Measurements from ENCODE around the gene RNF103.

GRCh38 chr2:86593266-86593665 lies 30.4 kb downstream of the RNF103 start:
- TF ChIP-seq EZH2 (IDR thresholded peaks at IDR 0.05; ENCODE audit: borderline replicate concordance, low read depth, low read length, poor library complexity, severe bottlenecking) (no peak), CTCF (conservative IDR thresholded peaks at IDR 0.05; ENCODE audit: low read depth, low read length) (no peak)

Data from A673 (cell line).